Eye (tissue), 1 donor: Measurements from ENCODE around the gene SPATA9.

Experiments
- DNase-seq: peaks from one replicate; pipeline ENCODE4 v3.0.0-alpha.2; 2015

SPATA9 gene

DNA sequence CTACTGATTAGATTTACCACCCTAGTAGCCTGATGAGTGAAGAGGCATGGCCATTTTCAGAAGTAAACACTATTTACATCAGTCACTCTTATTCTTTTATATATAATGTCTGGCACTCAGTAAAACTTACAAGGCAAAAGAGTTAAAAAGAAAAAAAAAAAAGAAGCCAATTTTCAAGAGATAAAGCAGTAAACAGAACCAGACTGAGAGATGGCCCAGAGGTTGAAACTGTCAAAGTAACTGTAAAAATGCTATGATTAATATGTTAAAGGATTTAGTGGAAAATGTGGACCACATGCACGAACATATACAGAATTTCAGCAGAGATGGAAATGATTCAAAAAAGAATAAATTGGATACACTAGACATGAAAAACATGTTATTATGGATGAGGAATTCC is 69.3 kb downstream of the SPATA9 start:
- DNase-seq = no peak

DNA sequence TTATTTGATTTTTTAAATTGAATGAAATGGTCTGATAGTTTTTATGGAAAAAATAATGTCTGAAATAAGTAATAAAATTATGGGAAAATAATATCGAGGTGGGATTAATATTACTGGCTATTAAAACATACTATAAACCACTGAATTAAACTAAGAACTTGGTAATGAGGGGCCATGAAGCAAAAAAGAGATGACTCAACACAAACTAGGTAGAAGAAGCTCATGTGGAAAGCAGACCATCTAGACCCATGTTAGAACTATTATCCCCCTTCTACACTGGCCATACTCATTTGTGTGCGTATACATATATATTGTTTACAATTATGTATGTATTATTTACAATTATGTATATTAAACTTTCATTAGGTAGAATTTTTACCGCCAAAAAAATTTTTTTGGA is 71.4 kb downstream of the SPATA9 start:
- DNase-seq = no peak

DNA sequence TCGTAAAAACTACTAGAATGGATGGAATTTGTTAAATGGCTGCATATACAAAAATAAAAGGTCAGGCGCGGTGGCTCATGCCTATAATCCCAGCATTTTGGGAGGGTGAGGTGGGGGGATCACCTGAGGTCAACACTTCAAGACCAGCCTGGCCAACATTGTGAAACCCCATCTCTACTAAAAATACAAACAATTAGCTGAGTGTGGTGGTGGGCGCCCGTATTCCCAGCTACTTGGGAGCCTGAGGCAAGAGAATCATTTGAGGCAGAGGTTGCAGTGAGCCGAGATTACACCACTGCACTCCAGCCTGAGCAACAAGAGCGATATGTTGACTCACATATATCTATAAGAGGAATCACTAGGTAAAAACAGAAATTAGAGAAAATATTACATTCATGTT is 72.2 kb downstream of the SPATA9 start:
- DNase-seq = no peak

DNA sequence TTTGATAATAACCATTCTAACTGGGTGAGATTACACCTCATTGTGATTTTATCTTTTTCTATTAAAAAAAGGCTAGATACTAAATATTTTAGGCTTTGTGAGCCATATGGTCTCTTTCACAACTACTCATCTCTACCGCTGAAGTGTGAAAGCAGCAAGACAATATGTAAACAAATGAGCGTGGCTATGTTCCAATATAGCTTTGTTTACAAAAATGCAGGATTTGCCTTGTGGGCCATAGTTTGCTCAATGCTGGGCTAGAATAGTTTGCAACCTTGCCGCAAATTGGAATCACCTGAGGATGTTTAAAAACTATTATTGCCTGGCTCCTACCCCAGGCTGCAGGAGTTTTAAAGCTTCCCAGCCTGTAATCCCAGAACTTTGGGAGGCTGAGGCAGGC is 73.1 kb downstream of the SPATA9 start:
- no peak for DNase-seq
